Activated CD8-positive, alpha-beta T cell treated with anti-CD3 and anti-CD28 coated beads, Interleukin-2, amount 10 ng/mL, durations not matched to agents 7 days and 5 days (primary cell): Measurements from ENCODE around the gene FAM174C. TPM values are rescaled to one million over a fixed set of nuclear protein-coding genes. Genes with fewer than 3 reads are reported as not detected.

Experiments used
- ATAC-seq: fragments of 150-1000 bp; cut with Tn5 transposase; one replicate; pipeline ENCODE4 v1.10.0; 2021; ENCODE audit warnings: moderate library complexity
- CTCF ChIA-PET: fragments of 350-600 bp; sonication (Branson Sonifier 250); formaldehyde crosslinking; loops from one replicate; lab custom pipeline; 2021; ENCODE audit warnings: antibody characterized with exemption; lab: Charles Lee
- POLR2A ChIA-PET: fragments of 350-600 bp; sonication (Branson Sonifier 250); formaldehyde crosslinking; loops from one replicate; lab custom pipeline; 2021; ENCODE audit warnings: antibody characterized with exemption; lab: Charles Lee
- DNase-seq: peaks from one replicate; pipeline ENCODE4 v3.0.0-alpha.2; 2020
- H3K27ac Mint-ChIP-seq: one replicate; pipeline ENCODE4 v1.8.0; 2021; ENCODE audit warnings: mild to moderate bottlenecking, mixed read lengths
- H3K27me3 Mint-ChIP-seq: one replicate; pipeline ENCODE4 v1.8.0; 2021; ENCODE audit warnings: low read depth, mixed read lengths
- H3K36me3 Mint-ChIP-seq: one replicate; pipeline ENCODE4 v1.8.0; 2021; ENCODE audit warnings: low read depth, mixed read lengths
- H3K4me1 Mint-ChIP-seq: one replicate; pipeline ENCODE4 v1.8.0; 2021; ENCODE audit warnings: low read depth, mixed read lengths
- H3K4me3 Mint-ChIP-seq: one replicate; pipeline ENCODE4 v1.8.0; 2021; ENCODE audit warnings: mild to moderate bottlenecking, mixed read lengths
- H3K9me3 Mint-ChIP-seq: one replicate; pipeline ENCODE4 v1.8.0; 2022; ENCODE audit warnings: mixed read lengths; ENCODE audit not compliant: insufficient read depth
- total RNA-seq, 2 experiments: library from RNA; stranded (reverse); gene quantifications; one replicate each; pipeline ENCODE4 v1.2.3, GENCODE V29; 2021

FAM174C gene
- total RNA-seq, 2 experiments from 2014 or later: 57.1 TPM

DNA sequence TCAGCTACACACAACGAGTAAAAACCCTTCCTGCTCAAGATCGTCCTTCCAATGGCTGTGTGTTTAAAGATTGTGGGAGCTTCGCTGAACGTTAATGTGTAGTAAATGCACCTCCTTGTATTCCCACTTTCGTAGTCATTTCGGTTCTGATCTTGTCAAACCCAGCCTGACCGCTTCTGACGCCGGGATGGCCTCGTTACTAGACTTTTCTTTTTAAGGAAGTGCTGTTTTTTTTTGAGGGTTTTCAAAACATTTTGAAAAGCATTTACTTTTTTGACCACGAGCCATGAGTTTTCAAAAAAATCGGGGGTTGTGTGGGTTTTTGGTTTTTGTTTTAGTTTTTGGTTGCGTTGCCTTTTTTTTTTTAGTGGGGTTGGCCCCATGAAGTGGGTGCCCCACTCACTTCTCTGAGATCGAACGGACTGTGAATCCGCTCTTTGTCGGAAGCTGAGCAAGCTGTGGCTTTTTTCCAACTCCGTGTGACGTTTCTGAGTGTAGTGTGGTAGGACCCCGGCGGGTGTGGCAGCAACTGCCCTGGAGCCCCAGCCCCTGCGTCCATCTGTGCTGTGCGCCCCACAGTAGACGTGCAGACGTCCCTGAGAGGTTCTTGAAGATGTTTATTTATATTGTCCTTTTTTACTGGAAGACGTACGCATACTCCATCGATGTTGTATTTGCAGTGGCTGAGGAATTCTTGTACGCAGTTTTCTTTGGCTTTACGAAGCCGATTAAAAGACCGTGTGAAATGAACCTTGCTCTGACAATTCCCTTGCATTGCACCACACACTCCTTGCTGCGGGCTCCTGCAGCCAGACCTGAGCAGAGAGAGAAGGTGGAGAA is 2.7 kb upstream of the FAM174C start:
- peak overlapping the region; percentile 75 for H3K27ac Mint-ChIP-seq

DNA sequence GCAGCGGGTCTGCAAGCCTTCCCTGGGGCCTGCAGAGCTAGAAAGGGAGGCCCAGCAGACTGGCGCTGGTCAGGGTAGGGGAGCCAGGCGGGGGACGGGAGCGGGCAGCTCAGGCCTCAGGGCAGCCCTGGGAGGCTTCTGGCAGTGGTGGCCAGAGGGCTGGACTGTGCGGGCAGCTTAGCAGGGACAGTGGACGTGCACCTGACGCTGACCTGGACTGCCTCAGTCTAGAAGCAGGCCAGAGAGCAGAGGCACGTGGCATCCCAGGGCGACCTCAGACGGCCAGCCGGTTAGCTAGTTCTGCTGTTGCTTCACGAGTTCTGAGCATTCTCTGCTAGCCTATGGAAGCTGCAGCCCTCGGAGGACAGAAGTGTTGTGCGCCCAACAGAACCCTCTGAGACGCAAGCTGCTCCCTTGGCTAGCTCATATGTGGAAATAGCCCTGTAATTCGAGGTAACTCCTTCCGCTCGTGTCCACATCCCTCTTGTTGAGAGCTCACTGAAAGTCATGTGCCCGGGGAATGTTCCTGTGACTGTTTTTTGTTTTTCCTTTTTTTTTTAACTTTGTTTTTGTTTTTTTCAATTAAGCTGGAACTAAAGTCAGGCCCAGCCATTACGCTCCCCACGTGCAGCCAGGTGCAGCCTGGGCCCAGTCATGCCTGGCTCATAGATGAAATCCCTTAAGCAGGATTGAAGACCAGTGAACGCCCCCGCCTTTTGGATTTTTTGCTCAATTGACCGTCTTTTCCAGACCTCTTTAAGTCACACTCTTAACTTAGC is 1.9 kb upstream of the FAM174C start:
- ATAC-seq: no peak
- H3K27ac Mint-ChIP-seq: peak overlapping the region; percentile 75
- no peak for DNase-seq
- peaks cover 53% of the 10 kb centered on the region for H3K4me1 Mint-ChIP-seq
- H3K9me3 Mint-ChIP-seq: no peaks in the 10 kb centered on the region
- H3K4me3 Mint-ChIP-seq: peak overlapping the region; percentile 34
- H3K36me3 Mint-ChIP-seq: peaks cover 62% of the 10 kb centered on the region
- CTCF ChIA-PET: interaction anchor here (1.4 to 3.6 kb wide), 3 partner anchors 10 to 33 kb away, joined by 3 to 34 read pairs (median 6); no protein-coding TSS in a partner anchor
- H3K27me3 Mint-ChIP-seq: no peaks in the 10 kb centered on the region
- POLR2A ChIA-PET: interaction anchor here (0.6 to 1.4 kb wide), 5 partner anchors 13 to 159 kb away, joined by 3 to 10 read pairs (median 4); no protein-coding TSS in a partner anchor

More for the DNA sequence above, 2.7 kb upstream of the FAM174C start:
- peaks cover 58% of the 10 kb centered on the region for H3K36me3 Mint-ChIP-seq
- H3K4me3 Mint-ChIP-seq: peak overlapping the region; percentile 34
- peaks cover 58% of the 10 kb centered on the region for H3K4me1 Mint-ChIP-seq
- no peaks in the 10 kb centered on the region for H3K27me3 Mint-ChIP-seq
- DNase-seq (no peak), ATAC-seq (no peak)
- ChIA-PET CTCF (interaction anchor here (1.5 to 3.6 kb wide), 2 partner anchors 28 to 32 kb away, joined by 6 to 34 read pairs; no protein-coding TSS in a partner anchor), POLR2A (interaction anchor here (0.6 to 1.4 kb wide), 3 partner anchors 14 to 159 kb away, joined by 3 to 10 read pairs (median 3); no protein-coding TSS in a partner anchor)
- no peaks in the 10 kb centered on the region for H3K9me3 Mint-ChIP-seq

DNA sequence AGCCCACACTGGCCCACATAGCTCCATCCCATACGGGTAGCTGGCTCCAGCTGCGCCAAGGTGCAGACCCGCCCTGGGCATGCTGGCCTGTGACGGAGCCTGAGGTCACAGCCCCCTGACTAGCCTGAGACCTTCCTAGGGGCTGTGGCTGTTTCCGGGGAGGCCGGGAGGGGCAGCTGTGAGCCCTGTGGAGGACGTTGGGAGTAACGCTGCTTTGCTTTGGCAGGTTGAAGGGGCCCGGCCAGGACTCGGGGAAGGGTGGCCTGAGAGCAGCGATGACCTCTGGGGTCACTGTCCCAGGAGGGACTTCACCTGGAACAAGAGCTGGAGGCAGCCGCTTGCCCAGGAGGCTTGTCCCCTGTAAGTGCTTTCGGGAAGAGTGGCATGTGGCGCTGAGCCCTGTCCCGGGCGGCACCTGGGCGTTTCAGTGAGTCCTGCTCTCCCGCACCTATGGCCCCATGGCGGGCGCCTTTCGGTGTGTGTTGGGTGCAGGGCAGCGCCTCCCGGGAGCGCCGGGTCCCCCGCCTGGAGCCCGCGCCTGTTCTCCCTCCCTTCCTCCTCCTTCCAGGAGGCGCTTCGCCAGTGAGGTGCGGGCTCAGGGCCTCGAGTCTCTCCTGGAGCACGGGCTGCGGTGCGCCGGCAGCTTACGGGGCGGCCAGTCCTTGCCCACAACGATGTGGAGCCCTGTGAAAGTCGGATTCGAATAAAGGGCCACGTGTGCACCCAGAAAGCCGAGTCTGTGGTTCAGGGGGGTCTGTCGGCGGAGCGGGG is 1.1 kb upstream of the FAM174C start:
- H3K4me1 Mint-ChIP-seq: peaks cover 49% of the 10 kb centered on the region
- no peaks in the 10 kb centered on the region for H3K9me3 Mint-ChIP-seq
- DNase-seq: no peak
- peak overlapping the region; percentile 73 for H3K27ac Mint-ChIP-seq
- CTCF ChIA-PET: interaction anchor here (1.4 to 3.6 kb wide), 3 partner anchors 10 to 34 kb away, joined by 3 to 34 read pairs (median 6); no protein-coding TSS in a partner anchor
- POLR2A ChIA-PET: interaction anchor here (0.5 to 1.4 kb wide), 5 partner anchors 14 to 881 kb away, joined by 3 to 10 read pairs (median 4); no protein-coding TSS in a partner anchor
- H3K27me3 Mint-ChIP-seq: no peaks in the 10 kb centered on the region
- peak overlapping the region; percentile 68 for H3K4me3 Mint-ChIP-seq
- peaks cover 65% of the 10 kb centered on the region for H3K36me3 Mint-ChIP-seq
- no peak for ATAC-seq

DNA sequence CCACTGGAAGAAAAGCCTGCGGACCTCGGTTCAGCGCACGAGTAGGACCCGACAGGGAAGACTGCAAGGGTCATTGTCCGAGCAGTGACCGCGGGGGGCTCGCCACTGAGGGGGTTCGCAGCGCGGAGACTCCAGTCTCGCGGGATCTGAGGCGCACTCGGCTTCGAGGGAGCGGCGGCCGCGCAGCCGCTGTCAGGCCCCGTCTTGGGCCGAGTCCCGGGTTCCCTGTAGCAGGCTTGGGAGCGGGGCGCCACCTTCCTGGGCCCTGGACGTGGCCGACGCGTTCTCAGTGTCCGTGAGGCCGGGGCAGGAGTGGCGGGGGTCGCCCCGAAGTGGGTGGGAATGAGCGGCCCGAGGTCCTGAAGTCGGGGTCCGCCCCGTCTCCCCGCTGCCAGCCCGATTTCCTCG is 474 bp upstream of the FAM174C start:
- Mint-ChIP-seq H3K4me3 (peak overlapping the region; percentile 70), H3K27me3 (no peaks in the 10 kb centered on the region), H3K9me3 (no peaks in the 10 kb centered on the region), H3K36me3 (peaks cover 68% of the 10 kb centered on the region), H3K4me1 (peaks cover 52% of the 10 kb centered on the region), H3K27ac (peak overlapping the region; percentile 73)
- no peak for DNase-seq
- ChIA-PET POLR2A (interaction anchor here (0.5 to 1.5 kb wide), 8 partner anchors 8 to 882 kb away, joined by 3 to 13 read pairs (median 4); partner anchors contain the start of gene NDUFS7), CTCF (interaction anchor here (0.9 to 6.3 kb wide), 5 partner anchors 8 to 108 kb away, joined by 3 to 57 read pairs (median 4); no protein-coding TSS in a partner anchor)
- ATAC-seq: no peak

DNA sequence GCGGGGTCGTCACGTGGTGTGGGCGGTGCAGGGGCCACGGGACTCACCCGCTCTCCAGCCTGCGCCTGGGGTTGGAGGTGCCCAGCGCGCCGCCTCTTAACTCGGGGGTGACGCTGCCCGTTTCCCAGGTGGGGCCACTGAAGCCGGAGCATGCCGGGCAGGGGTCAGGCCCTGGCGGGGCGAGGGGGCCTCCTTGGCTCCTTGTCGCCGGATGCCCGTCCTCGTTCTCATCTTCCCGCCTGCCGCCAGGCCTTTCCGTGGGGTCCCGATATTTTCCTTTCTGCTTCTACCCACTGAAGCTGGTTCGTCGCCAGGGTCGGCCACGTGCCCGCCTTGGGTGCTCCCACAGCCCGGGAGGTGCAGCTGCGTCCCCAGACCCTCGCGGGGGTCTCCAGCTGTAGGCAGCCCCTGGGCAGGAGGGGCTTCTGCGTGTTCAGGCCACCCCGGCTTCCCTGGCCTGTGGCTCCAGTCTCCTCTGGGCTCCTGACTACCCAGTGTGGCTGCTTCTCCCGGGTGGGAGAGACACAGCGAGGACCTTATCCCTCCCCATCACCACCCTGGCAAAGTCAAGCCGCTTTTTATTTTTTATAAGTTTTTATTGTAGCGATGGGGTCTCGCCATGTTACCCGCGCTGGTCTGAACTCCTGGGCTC is 772 bp downstream of the FAM174C start:
- Mint-ChIP-seq H3K4me1 (peaks cover 47% of the 10 kb centered on the region), H3K4me3 (peak overlapping the region; percentile 79), H3K27me3 (no peaks in the 10 kb centered on the region), H3K36me3 (peaks cover 62% of the 10 kb centered on the region), H3K9me3 (no peaks in the 10 kb centered on the region), H3K27ac (peak overlapping the region; percentile 95)
- DNase-seq (no peak), ATAC-seq (no peak)
- CTCF ChIA-PET: interaction anchor here (0.9 to 6.3 kb wide), 2 partner anchors 8 to 32 kb away, joined by 3 to 57 read pairs; no protein-coding TSS in a partner anchor
- POLR2A ChIA-PET: interaction anchor here (1.5 kb wide), 1 partner anchor 107 kb away, joined by 4 read pairs; the partner anchor contains the start of gene NDUFS7

DNA sequence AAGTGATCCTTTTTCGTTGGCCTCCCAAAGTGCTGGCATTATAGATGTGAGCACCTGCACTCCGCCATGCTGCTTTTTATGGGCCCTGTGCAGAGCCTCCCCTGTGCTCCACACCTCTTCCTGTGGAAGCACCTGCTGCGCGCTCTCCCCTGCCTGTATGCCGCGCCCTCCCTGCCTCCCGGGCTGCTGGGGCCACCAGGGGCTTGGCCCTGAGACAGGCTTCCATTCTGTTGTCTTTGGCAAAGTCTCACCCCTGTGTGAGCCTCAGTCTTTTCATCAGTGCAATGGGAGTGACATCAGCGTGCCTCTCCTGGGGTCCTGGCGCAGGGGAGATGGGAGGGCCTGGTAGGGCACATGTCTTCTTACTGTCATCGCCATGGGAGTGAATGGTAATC is 1.3 kb downstream of the FAM174C start:
- Mint-ChIP-seq H3K27ac (peak overlapping the region; percentile 95), H3K36me3 (peaks cover 57% of the 10 kb centered on the region), H3K27me3 (no peaks in the 10 kb centered on the region), H3K4me1 (peaks cover 42% of the 10 kb centered on the region), H3K4me3 (peak overlapping the region; percentile 79), H3K9me3 (no peaks in the 10 kb centered on the region)
- peak; percentile 59 for DNase-seq
- ChIA-PET POLR2A (interaction anchor here (1.6 kb wide), 1 partner anchor 8 kb away, joined by 7 read pairs; the partner anchor contains the start of gene CIRBP), CTCF (interaction anchor here (0.9 to 6.3 kb wide), 3 partner anchors 8 to 107 kb away, joined by 3 to 57 read pairs (median 5); partner anchors contain the start of gene NDUFS7)
- ATAC-seq: no peak

DNA sequence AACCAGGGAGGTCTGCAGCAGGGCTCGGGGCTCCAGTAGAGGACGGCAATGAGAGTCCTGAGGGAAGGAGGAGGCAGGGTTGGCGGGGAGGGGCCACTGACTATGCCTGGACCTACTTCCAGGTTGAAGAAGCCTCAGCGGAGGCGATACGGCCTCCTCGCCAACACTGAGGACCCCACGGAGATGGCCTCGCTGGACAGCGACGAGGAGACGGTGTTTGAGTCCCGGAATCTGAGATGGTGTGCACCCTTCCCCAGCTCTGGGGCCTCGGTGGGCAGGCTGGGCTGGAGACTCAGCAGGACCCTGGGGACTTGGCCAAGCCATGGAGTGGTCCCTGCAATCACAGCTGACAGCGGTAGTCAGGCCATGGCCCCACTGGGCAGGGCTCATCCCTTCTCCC is 1.7 kb downstream of the FAM174C start:
- POLR2A ChIA-PET: interaction anchor here (1.6 kb wide), 1 partner anchor 8 kb away, joined by 7 read pairs; the partner anchor contains the start of gene CIRBP
- CTCF ChIA-PET: interaction anchor here (1.1 to 6.3 kb wide), 3 partner anchors 33 to 106 kb away, joined by 4 to 57 read pairs (median 5); partner anchors contain the start of gene NDUFS7
- Mint-ChIP-seq H3K36me3 (peaks cover 53% of the 10 kb centered on the region), H3K27me3 (no peaks in the 10 kb centered on the region), H3K27ac (peak overlapping the region; percentile 95), H3K9me3 (no peaks in the 10 kb centered on the region), H3K4me3 (peak overlapping the region; percentile 79), H3K4me1 (peaks cover 40% of the 10 kb centered on the region)
- ATAC-seq (no peak), DNase-seq (no peak)

DNA sequence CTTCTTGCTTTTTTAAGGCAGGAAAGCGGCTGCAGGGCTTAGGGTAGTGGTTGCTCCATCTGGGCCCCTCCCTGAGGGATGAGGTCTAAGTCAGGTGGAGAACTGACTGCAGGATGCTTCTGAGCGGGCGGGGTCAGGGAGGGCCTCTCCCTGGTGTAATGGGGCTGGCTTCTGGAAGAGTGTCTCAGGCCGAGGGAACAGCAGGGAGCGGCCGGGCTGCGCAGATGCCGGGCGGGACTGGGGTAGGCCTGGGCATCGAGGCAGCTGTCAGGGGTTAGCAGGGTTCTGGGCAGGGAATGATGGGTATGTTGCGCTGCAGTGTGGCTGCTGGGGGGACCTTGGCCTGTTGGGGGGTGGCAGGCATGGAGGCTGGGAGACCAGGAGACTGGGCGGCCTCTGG is 2.7 kb downstream of the FAM174C start:
- ATAC-seq: no peak
- DNase-seq: no peak
- ChIA-PET CTCF (interaction anchor here (1.1 to 6.3 kb wide), 3 partner anchors 9 to 94 kb away, joined by 3 to 57 read pairs (median 4); partner anchors contain the start of gene CIRBP), POLR2A (interaction anchor here (1.6 kb wide), 1 partner anchor 9 kb away, joined by 7 read pairs; the partner anchor contains the start of gene CIRBP)
- Mint-ChIP-seq H3K4me3 (no peak overlapping the region), H3K27ac (peak overlapping the region; percentile 25), H3K9me3 (no peaks in the 10 kb centered on the region), H3K27me3 (no peaks in the 10 kb centered on the region), H3K4me1 (peaks cover 31% of the 10 kb centered on the region), H3K36me3 (peaks cover 43% of the 10 kb centered on the region)

DNA sequence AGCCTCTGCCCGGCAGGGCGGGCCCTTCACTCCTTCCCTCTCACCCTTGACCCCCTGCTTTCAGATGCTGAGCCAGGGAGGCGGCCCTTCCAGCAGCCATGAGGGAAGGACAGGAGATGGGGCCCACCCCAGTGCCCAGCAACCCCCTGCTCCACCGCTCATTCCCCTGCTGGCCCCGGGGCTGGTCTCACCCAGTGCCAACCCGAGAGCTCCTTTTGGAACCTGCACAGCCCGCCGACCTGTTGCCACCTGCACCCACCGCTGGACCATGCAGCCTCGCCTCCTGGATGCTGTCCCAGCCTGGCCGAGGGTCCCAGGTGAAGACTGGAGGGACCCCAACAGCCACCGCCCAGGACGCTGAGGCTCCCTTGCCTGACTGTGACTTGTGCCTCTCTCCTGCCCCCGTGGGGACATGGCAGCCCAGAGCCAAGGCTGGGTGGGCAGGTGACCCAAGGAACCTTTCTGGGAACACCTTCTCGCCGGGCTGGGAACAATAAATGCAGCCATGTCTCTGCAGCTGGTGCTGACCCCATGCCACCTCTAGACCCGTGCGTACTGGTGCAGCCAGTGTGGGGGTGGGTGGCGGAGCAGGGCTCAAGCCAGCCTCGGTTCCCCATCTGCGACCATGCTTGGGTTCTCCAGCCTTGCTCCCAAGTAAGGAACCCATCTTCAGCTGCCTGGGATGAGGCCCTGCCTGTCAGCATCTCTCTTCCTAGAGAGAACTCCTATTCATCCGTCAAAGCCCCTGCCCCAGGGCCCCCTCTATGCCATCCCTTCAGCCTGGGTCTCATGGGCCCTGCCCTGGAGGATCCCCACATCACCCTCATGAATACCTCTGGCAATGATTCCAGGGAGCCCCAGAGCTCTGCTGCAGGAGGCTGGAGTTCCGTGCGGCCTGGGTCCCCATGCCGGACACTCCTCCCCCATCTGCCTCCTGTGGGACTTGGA is 3.7 kb downstream of the FAM174C start:
- Mint-ChIP-seq H3K27ac (no peak overlapping the region), H3K9me3 (no peaks in the 10 kb centered on the region), H3K36me3 (peaks cover 35% of the 10 kb centered on the region), H3K4me1 (peaks cover 24% of the 10 kb centered on the region), H3K27me3 (no peaks in the 10 kb centered on the region), H3K4me3 (no peak overlapping the region)
- ChIA-PET CTCF (interaction anchor here (0.9 to 6.3 kb wide), 14 partner anchors 10 to 193 kb away, joined by 3 to 57 read pairs (median 4); partner anchors contain the start of gene CIRBP), POLR2A (interaction anchor here (1.2 to 1.3 kb wide), 2 partner anchors 9 to 10 kb away, joined by 7 to 8 read pairs; partner anchors contain the start of gene CIRBP)
- DNase-seq: no peak
- no peak for ATAC-seq
